Endothelial cell of umbilical vein (primary cell): ENCODE measurements around the gene AP4B1. TPM values are rescaled to one million over a fixed set of nuclear protein-coding genes. Genes with fewer than 3 reads are reported as not detected.

ENCODE experiments used
- BruUV-seq: library from RNA; stranded (reverse); fragments of 400-500 nt; replicated peaks from 2 replicates; lab custom pipeline; 2021; lab: Mats Ljungman, UMichigan
- CTCF ChIA-PET: fragments of 300-600, 350-600 bp; sonication (Branson Sonifier 250); formaldehyde crosslinking; loops from one replicate; lab custom pipeline; 2021; ENCODE audit warnings: antibody characterized with exemption, inconsistent platforms; lab: Charles Lee
- POLR2A ChIA-PET: fragments of 300-600, 350-600 bp; sonication (Branson Sonifier 250); formaldehyde crosslinking; loops from one replicate; lab custom pipeline; 2021; ENCODE audit warnings: antibody characterized with exemption, inconsistent platforms; lab: Charles Lee
- DNase-seq: peaks from one replicate; pipeline ENCODE4 v3.0.0-alpha.2; 2011; ENCODE audit warnings: low read depth, low spot score
- FAIRE-seq: peaks from 2 replicates; lab custom pipeline; 2011; peaks lifted over from hg19 to GRCh38; lab: Jason Lieb, UNC
- H2AFZ ChIP-seq: 2 replicates; pipeline ENCODE4 v1.6.0; 2012; ENCODE audit warnings: low read depth, low read length, control low read depth, inconsistent platforms
- H3K27ac ChIP-seq: 2 replicates; pipeline ENCODE4 v1.5.1; 2011; ENCODE audit warnings: low read depth, mild to moderate bottlenecking, control low read depth, low read length, moderate library complexity; ENCODE audit not compliant: insufficient read depth
- H3K27me3 ChIP-seq, 2 experiments: 2 replicates each; pipeline versions ENCODE4 v1.6.0 to v1.6.1; 2011; ENCODE audit warnings: low read length in 2 of 2, mixed read lengths in 1 of 2; ENCODE audit not compliant: control insufficient read depth in 2 of 2, insufficient read depth in 2 of 2
- H3K36me3 ChIP-seq, 2 experiments: 2 replicates in 1 of 2; 3 replicates in 1 of 2; pipeline ENCODE4 v1.5.1; 2011; ENCODE audit warnings: low read length in 2 of 2, mild to moderate bottlenecking in 1 of 2, moderate library complexity in 1 of 2; ENCODE audit not compliant: control insufficient read depth in 2 of 2, insufficient read depth in 2 of 2; ENCODE audit errors: extremely low read depth in 1 of 2
- H3K4me1 ChIP-seq: 3 replicates; pipeline ENCODE4 v1.5.1; 2011; ENCODE audit warnings: mild to moderate bottlenecking, low read length; ENCODE audit not compliant: control insufficient read depth, insufficient read depth; ENCODE audit errors: extremely low read depth
- H3K4me2 ChIP-seq: 2 replicates; pipeline ENCODE4 v1.6.1; 2011; ENCODE audit warnings: low read length, control low read depth, mixed read lengths; ENCODE audit not compliant: insufficient read depth
- H3K4me3 ChIP-seq, 3 experiments: fragments of 200-600 bp in 1 of 3; sonication (generic), shearing (Covaris generic) in 1 of 3; replicated peaks in 1 of 3; 2 replicates each; pipeline ENCODE4 v1.5.1; 2011 to 2016; ENCODE audit warnings: control low read depth in 3 of 3, low read length in 3 of 3, mild to moderate bottlenecking in 2 of 3, inconsistent platforms in 1 of 3, low read depth in 1 of 3, moderate library complexity in 1 of 3; ENCODE audit not compliant: insufficient read depth in 1 of 3
- H3K79me2 ChIP-seq: 2 replicates; pipeline ENCODE4 v1.6.0; 2012; ENCODE audit warnings: low read length, inconsistent platforms; ENCODE audit not compliant: control insufficient read depth, insufficient read depth
- H3K9ac ChIP-seq: replicated peaks from 2 replicates; pipeline ENCODE3; 2011; ENCODE audit warnings: low read length, control low read depth; ENCODE audit not compliant: insufficient read depth; ENCODE audit errors: extremely low read depth
- H3K9me1 ChIP-seq: replicated peaks from 3 replicates; pipeline ENCODE4 v1.6.0; 2011; ENCODE audit warnings: mild to moderate bottlenecking, low read length; ENCODE audit not compliant: control insufficient read depth, insufficient read depth; ENCODE audit errors: extremely low read depth
- H3K9me3 ChIP-seq: replicated peaks from 2 replicates; pipeline ENCODE4 v1.5.1; 2012; ENCODE audit warnings: low read length, inconsistent platforms; ENCODE audit not compliant: control insufficient read depth, insufficient read depth
- H4K20me1 ChIP-seq: replicated peaks from 2 replicates; pipeline ENCODE3; 2011; ENCODE audit warnings: mild to moderate bottlenecking, low read length; ENCODE audit not compliant: control insufficient read depth, insufficient read depth; ENCODE audit errors: extremely low read depth
- EZH2 ChIP-seq: IDR thresholded peaks from 2 replicates; pipeline ENCODE4 v1.6.1; 2012; ENCODE audit warnings: borderline replicate concordance, low read depth, mild to moderate bottlenecking, moderate library complexity, low read length, inconsistent platforms; ENCODE audit not compliant: severe bottlenecking
- FOS ChIP-seq: IDR thresholded peaks from 2 replicates; pipeline ENCODE4 v1.6.1; 2011; ENCODE audit warnings: mild to moderate bottlenecking, low read length, moderate library complexity, borderline replicate concordance; ENCODE audit not compliant: insufficient read depth
- GATA2 ChIP-seq: IDR thresholded peaks from 2 replicates; pipeline ENCODE4 v1.7.0; 2011; ENCODE audit warnings: low read depth, mild to moderate bottlenecking, moderate library complexity, mixed read lengths, low read length; ENCODE audit not compliant: insufficient read length, insufficient read depth
- JUN ChIP-seq: IDR thresholded peaks from 2 replicates; pipeline ENCODE4 v1.6.1; 2011; ENCODE audit warnings: borderline replicate concordance, low read depth; ENCODE audit not compliant: insufficient read length, insufficient read depth
- MYC ChIP-seq: IDR thresholded peaks from one replicate; pipeline ENCODE4 v1.6.1; 2011; ENCODE audit warnings: mild to moderate bottlenecking, low read depth, low read length
- POLR2A ChIP-seq: IDR thresholded peaks from 2 replicates; pipeline ENCODE4 v1.6.1; 2012; ENCODE audit warnings: low read depth, mild to moderate bottlenecking, control low read depth, low read length
- dilution Hi-C: fragments of 300-500 bp; cut with MboI; formaldehyde crosslinking; loops from one replicate; pipeline ENCODE4 v1.15.0; 2019; ENCODE audit warnings: low sequenced_read_pairs; ENCODE audit not compliant: extremely low pct_ligation_motif_present
- intact Hi-C: fragments of 100-400 bp; cut with micrococcal nuclease; formaldehyde crosslinking; loops from one replicate; pipeline ENCODE4 v1.10.0; 2022
- polyA plus RNA-seq, 4 experiments: library from polyadenylated mRNA; depleted of rRNA in 3 of 4; stranded (reverse) in 3 of 4; unstranded in 1 of 4; fragments of >200 nt; gene quantifications; 2 replicates each; pipeline versions ENCODE4 v1.2.1 to v1.2.3, GENCODE V29; 2011 to 2012; ENCODE audit warnings: missing spikeins in 1 of 4
- total RNA-seq: library from RNA; stranded (reverse); gene quantifications from 2 replicates; pipeline ENCODE4 v1.2.3, GENCODE V29; 2021
- TF ChIP-seq, protein P1 (sequence below): IDR thresholded peaks from 2 replicates; pipeline ENCODE4 v1.6.1; 2011; ENCODE audit not compliant: insufficient read depth, insufficient read length
- TF ChIP-seq, protein P2 (sequence below), 2 donors: IDR thresholded peaks; 1 replicate in 1 of 2; 2 replicates in 1 of 2; pipeline ENCODE4 v1.5.1; 2011; ENCODE audit warnings: low read length in 2 of 2, mild to moderate bottlenecking in 2 of 2, moderate library complexity in 2 of 2, control low read depth in 1 of 2, inconsistent platforms in 1 of 2, low read depth in 1 of 2; ENCODE audit not compliant: insufficient read depth in 1 of 2; ENCODE audit errors: extremely low read depth in 1 of 2

AP4B1 gene
- total and polyA plus RNA-seq, 2 donors (not counting 3 experiments of a cell fraction or from before 2014, with no cell fraction given) = 21.9 to 33.0 TPM

DNA sequence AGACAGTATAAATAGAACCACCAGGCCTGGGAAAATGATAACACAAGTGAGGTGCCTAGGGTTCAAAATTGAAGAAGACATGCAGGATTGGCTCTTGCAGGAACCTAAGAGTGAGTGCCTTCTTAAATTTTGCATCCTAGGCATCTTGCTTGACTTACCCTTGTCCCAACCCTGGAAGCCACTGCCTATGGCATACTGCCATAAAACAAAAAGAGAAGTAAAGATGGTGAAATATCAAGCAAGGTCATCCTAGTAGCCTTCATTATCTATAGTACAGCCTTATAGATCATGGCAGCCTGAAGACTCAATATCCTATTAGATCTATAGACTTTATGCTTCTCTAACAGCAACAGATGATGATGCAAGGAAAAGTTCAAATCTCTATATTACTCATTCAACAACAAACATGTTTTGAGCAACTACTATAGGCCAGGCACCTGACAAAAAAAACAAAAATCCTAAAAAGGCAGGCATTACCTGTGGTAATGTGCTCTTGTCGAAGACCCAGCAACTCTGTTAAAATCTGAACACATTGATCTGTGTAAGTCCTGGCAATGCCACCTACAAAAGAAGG is 6.3 kb downstream of the AP4B1 start:
- CTCF ChIA-PET = no interaction called here
- FAIRE-seq = no peak

More for the DNA sequence above, 6.3 kb downstream of the AP4B1 start:
- intact Hi-C loops = no loop called here
- H3K4me2 ChIP-seq = no peak overlapping the region
- BruUV-seq = no TSS peak
- no peak overlapping the region for H3K27ac ChIP-seq
- H3K4me1 ChIP-seq = peaks cover 7% of the 10 kb centered on the region
- peaks cover 14 to 18% of the 10 kb centered on the region in 2 experiments for H3K36me3 ChIP-seq
- no peak overlapping the region for H3K4me3 ChIP-seq
- dilution Hi-C loops = no loop called here
- H2AFZ ChIP-seq = no peak overlapping the region
- POLR2A ChIA-PET = no interaction called here
- H3K9me3 ChIP-seq = no peaks in the 10 kb centered on the region
- H4K20me1 ChIP-seq = no peaks in the 10 kb centered on the region
- H3K79me2 ChIP-seq = peaks cover 8% of the 10 kb centered on the region
- DNase-seq = no peak
- no peaks in the 10 kb centered on the region for H3K9me1 ChIP-seq
- H3K27me3 ChIP-seq = no peaks in the 10 kb centered on the region
- no peak for TF ChIP-seq POLR2A
- no peak for TF ChIP-seq MYC
- TF ChIP-seq FOS = no peak
- no peak for TF ChIP-seq EZH2
- TF ChIP-seq, protein P1, sequence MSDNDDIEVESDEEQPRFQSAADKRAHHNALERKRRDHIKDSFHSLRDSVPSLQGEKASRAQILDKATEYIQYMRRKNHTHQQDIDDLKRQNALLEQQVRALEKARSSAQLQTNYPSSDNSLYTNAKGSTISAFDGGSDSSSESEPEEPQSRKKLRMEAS = no peak
- TF ChIP-seq, protein P2, sequence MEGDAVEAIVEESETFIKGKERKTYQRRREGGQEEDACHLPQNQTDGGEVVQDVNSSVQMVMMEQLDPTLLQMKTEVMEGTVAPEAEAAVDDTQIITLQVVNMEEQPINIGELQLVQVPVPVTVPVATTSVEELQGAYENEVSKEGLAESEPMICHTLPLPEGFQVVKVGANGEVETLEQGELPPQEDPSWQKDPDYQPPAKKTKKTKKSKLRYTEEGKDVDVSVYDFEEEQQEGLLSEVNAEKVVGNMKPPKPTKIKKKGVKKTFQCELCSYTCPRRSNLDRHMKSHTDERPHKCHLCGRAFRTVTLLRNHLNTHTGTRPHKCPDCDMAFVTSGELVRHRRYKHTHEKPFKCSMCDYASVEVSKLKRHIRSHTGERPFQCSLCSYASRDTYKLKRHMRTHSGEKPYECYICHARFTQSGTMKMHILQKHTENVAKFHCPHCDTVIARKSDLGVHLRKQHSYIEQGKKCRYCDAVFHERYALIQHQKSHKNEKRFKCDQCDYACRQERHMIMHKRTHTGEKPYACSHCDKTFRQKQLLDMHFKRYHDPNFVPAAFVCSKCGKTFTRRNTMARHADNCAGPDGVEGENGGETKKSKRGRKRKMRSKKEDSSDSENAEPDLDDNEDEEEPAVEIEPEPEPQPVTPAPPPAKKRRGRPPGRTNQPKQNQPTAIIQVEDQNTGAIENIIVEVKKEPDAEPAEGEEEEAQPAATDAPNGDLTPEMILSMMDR (IDR thresholded peaks at IDR 0.05; ENCODE audit: extremely low read depth in 1 of 2, insufficient read depth in 1 of 2, low read depth in 1 of 2, low read length in 2 of 2) = no peak
- TF ChIP-seq JUN = no peak
- no peak for TF ChIP-seq GATA2
- no peak overlapping the region for H3K9ac ChIP-seq
